ENCODE results near the gene ENTHD1.

The ENTHD1 gene

DNA sequence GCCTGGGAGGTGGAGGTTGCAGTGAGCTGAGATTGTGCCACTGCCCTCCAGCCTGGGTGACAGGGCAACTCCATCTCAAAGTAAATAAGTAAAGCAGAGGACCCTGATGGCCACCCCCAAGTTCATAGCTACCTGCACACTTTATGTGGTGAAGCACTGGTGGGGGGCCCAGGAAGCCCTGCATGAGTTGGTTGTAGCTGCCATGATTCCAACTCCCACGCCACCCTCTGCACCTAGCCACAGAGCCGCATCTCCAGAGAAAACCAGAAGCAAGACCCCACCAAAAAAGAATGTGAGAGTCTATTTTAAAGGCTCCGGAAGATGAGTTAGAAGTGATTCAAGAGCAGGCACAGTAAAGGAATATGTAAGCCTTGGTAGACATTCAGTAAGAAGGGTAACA lies 46.3 kb upstream of the ENTHD1 start:
- no peaks in the 10 kb centered on the region for H3K36me3 ChIP-seq (ENCODE audit: control insufficient read depth, insufficient read depth, low read length)
- H3K4me3 ChIP-seq (replicated peaks; ENCODE audit: low read depth, low read length), result no peak overlapping the region
- TF ChIP-seq, protein P1, sequence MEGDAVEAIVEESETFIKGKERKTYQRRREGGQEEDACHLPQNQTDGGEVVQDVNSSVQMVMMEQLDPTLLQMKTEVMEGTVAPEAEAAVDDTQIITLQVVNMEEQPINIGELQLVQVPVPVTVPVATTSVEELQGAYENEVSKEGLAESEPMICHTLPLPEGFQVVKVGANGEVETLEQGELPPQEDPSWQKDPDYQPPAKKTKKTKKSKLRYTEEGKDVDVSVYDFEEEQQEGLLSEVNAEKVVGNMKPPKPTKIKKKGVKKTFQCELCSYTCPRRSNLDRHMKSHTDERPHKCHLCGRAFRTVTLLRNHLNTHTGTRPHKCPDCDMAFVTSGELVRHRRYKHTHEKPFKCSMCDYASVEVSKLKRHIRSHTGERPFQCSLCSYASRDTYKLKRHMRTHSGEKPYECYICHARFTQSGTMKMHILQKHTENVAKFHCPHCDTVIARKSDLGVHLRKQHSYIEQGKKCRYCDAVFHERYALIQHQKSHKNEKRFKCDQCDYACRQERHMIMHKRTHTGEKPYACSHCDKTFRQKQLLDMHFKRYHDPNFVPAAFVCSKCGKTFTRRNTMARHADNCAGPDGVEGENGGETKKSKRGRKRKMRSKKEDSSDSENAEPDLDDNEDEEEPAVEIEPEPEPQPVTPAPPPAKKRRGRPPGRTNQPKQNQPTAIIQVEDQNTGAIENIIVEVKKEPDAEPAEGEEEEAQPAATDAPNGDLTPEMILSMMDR (IDR thresholded peaks at IDR 0.05; ENCODE audit: insufficient read depth, low read length, poor library complexity, severe bottlenecking), result no peak
- DNase-seq (ENCODE audit: extremely low read depth, insufficient read length), result no peak
- H3K27me3 ChIP-seq (replicated peaks; ENCODE audit: control insufficient read depth, insufficient read depth, low read length), result no peaks in the 10 kb centered on the region

GRCh38 chr22:39938509-39939111 lies 45.0 kb upstream of the ENTHD1 start:
- no peak for DNase-seq (ENCODE audit: extremely low read depth, insufficient read length)
- H3K36me3 ChIP-seq (ENCODE audit: control insufficient read depth, insufficient read depth, low read length), result no peaks in the 10 kb centered on the region
- H3K4me3 ChIP-seq (replicated peaks; ENCODE audit: low read depth, low read length), result no peak overlapping the region
- no peaks in the 10 kb centered on the region for H3K27me3 ChIP-seq (replicated peaks; ENCODE audit: control insufficient read depth, insufficient read depth, low read length)
- TF ChIP-seq, protein P1 (IDR thresholded peaks at IDR 0.05; ENCODE audit: insufficient read depth, low read length, poor library complexity, severe bottlenecking), result no peak

DNA sequence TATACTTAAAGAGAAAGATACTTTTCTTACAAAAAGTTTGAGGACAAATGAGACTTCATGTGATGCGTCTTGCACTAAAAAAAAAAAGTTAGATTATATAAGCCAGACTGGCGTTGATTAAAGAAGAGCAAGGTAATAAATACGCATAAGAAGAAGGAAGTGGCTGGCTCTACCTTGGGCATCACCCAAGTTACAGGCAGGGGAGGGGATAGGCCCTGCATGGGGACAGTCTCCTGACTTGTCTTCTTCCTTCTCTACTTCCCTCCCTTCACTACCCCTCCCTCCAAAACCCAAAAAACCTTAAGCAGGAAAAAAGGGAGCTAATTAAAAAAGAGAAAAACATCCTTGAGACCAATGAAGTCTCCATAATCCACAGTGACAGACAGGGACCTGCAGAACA lies 44.3 kb upstream of the ENTHD1 start:
- H3K36me3 ChIP-seq (ENCODE audit: control insufficient read depth, insufficient read depth, low read length), result no peaks in the 10 kb centered on the region
- DNase-seq (ENCODE audit: extremely low read depth, insufficient read length), result no peak
- no peak overlapping the region for H3K4me3 ChIP-seq (replicated peaks; ENCODE audit: low read depth, low read length)
- H3K27me3 ChIP-seq (replicated peaks; ENCODE audit: control insufficient read depth, insufficient read depth, low read length), result no peaks in the 10 kb centered on the region
- TF ChIP-seq, protein P1 (IDR thresholded peaks at IDR 0.05; ENCODE audit: insufficient read depth, low read length, poor library complexity, severe bottlenecking), result no peak

GRCh38 chr22:39936523-39937145 lies 43.1 kb upstream of the ENTHD1 start:
- no peaks in the 10 kb centered on the region for H3K27me3 ChIP-seq (replicated peaks; ENCODE audit: control insufficient read depth, insufficient read depth, low read length)
- H3K36me3 ChIP-seq (ENCODE audit: control insufficient read depth, insufficient read depth, low read length), result no peaks in the 10 kb centered on the region
- no peak for DNase-seq (ENCODE audit: extremely low read depth, insufficient read length)
- TF ChIP-seq, protein P1 (IDR thresholded peaks at IDR 0.05; ENCODE audit: insufficient read depth, low read length, poor library complexity, severe bottlenecking), result no peak
- no peak overlapping the region for H3K4me3 ChIP-seq (replicated peaks; ENCODE audit: low read depth, low read length)

DNA sequence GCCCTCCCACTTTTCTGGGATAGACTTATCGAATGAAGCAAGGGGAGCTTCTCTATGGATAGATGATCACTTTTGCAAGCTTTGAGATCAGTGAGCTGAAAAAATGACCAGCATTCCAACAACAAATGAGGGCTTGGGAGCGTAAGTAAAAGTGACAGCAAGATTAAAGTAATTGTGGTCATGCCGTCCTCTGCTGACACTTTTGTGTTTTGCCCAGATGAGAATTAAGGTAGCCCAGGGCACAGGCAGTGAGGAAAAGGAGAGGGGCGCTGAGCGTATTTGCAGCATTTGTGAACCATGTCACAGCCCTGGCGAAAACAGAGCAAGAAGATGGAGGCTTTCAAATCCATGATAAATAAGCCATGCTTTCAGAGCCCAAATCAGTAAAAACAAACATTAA lies 42.1 kb upstream of the ENTHD1 start:
- no peaks in the 10 kb centered on the region for H3K36me3 ChIP-seq (ENCODE audit: control insufficient read depth, insufficient read depth, low read length)
- no peak overlapping the region for H3K4me3 ChIP-seq (replicated peaks; ENCODE audit: low read depth, low read length)
- no peaks in the 10 kb centered on the region for H3K27me3 ChIP-seq (replicated peaks; ENCODE audit: control insufficient read depth, insufficient read depth, low read length)
- TF ChIP-seq, protein P1 (IDR thresholded peaks at IDR 0.05; ENCODE audit: insufficient read depth, low read length, poor library complexity, severe bottlenecking), result no peak
- no peak for DNase-seq (ENCODE audit: extremely low read depth, insufficient read length)

Measured in GM06990 (cell line).